GM23248 (cell line): ENCODE results near the gene STAM. TPM values are rescaled to one million over a fixed set of nuclear protein-coding genes. Genes with fewer than 3 reads are reported as not detected.

ENCODE experiments used
- DNase-seq: peaks from one replicate; pipeline ENCODE4 v3.0.0-alpha.2; 2015
- H2AFZ ChIP-seq: fragments of 200-600 bp; sonication (generic); 2 replicates; pipeline ENCODE4 v1.6.1; 2016; ENCODE audit warnings: antibody characterized with exemption
- H3F3A ChIP-seq: fragments of 200-600 bp; sonication (generic); 2 replicates; pipeline ENCODE4 v1.6.1; 2016; ENCODE audit warnings: mild to moderate bottlenecking, antibody characterized with exemption, mixed run types; ENCODE audit not compliant: insufficient read depth
- H3K27ac ChIP-seq: fragments of 200-600 bp; sonication (generic); 2 replicates; pipeline ENCODE4 v1.5.1; 2016; ENCODE audit warnings: mild to moderate bottlenecking
- H3K27me3 ChIP-seq: fragments of 200-600 bp; sonication (generic); replicated peaks from 2 replicates; pipeline ENCODE4 v1.6.1; 2016; ENCODE audit warnings: mild to moderate bottlenecking; ENCODE audit not compliant: insufficient read depth
- H3K36me3 ChIP-seq: fragments of 200-600 bp; sonication (generic); 2 replicates; pipeline ENCODE4 v1.6.1; 2016; ENCODE audit warnings: low read depth, mild to moderate bottlenecking
- H3K4me1 ChIP-seq: fragments of 200-600 bp; sonication (generic); 2 replicates; pipeline ENCODE4 v1.6.1; 2016; ENCODE audit warnings: mild to moderate bottlenecking; ENCODE audit not compliant: insufficient read depth
- H3K4me2 ChIP-seq: fragments of 200-600 bp; sonication (generic); one replicate; pipeline ENCODE4 v1.6.1; 2016; ENCODE audit warnings: mild to moderate bottlenecking; ENCODE audit not compliant: unreplicated experiment
- H3K4me3 ChIP-seq: fragments of 200-600 bp; sonication (generic); 2 replicates; pipeline ENCODE4 v1.5.1; 2016; ENCODE audit warnings: mild to moderate bottlenecking
- H3K79me2 ChIP-seq: fragments of 200-600 bp; sonication (generic); 2 replicates; pipeline ENCODE4 v1.6.1; 2016; ENCODE audit warnings: mild to moderate bottlenecking; ENCODE audit not compliant: insufficient read depth
- H3K9ac ChIP-seq: fragments of 200-600 bp; sonication (generic); 2 replicates; pipeline ENCODE4 v1.6.1; 2016; ENCODE audit warnings: mild to moderate bottlenecking
- H3K9me2 ChIP-seq: fragments of 200-600 bp; sonication (generic); 2 replicates; pipeline ENCODE4 v1.6.1; 2016; ENCODE audit warnings: mixed run types, mild to moderate bottlenecking, moderate library complexity; ENCODE audit not compliant: insufficient read depth
- H3K9me3 ChIP-seq: fragments of 200-600 bp; sonication (generic); one replicate; pipeline ENCODE4 v1.6.1; 2017; ENCODE audit warnings: low read depth
- H4K20me1 ChIP-seq: fragments of 200-600 bp; sonication (generic); 2 replicates; pipeline ENCODE4 v1.6.0; 2016; ENCODE audit not compliant: insufficient read depth
- EZH2 ChIP-seq: fragments of 200-600 bp; sonication (generic); IDR thresholded peaks from 2 replicates; pipeline ENCODE4 v1.6.1; 2018; ENCODE audit warnings: antibody characterized with exemption, mild to moderate bottlenecking; ENCODE audit not compliant: insufficient read depth, poor library complexity, severe bottlenecking
- EZH2phosphoT487 ChIP-seq: fragments of 200-600 bp; sonication (generic); IDR thresholded peaks from 2 replicates; pipeline ENCODE4 v1.6.1; 2018; ENCODE audit warnings: antibody characterized with exemption, moderate library complexity, mild to moderate bottlenecking, low read depth; ENCODE audit not compliant: insufficient read depth
- WGBS, 2 experiments: methylation state at CpG; one replicate each; pipeline ENCODE4 v1.1.6; 2015 to 2017; ENCODE audit warnings: low lambda C conversion rate in 2 of 2, low coverage in 1 of 2; ENCODE audit errors: missing lambda C conversion rate in 2 of 2; 5-methylcytosine and 5-hydroxymethylcytosine counted together
- in situ Hi-C: fragments of 300-500 bp; cut with MboI; formaldehyde crosslinking; loops from 2 replicates; pipeline ENCODE4 v1.15.0; 2020
- polyA plus RNA-seq: library from polyadenylated mRNA; unstranded; fragments of >200 nt; fragmentation: Nextera tagmentation; extraction: Ambion mirVana; gene quantifications from 2 replicates; pipeline ENCODE4 v1.2.1, GENCODE V29; 2016
- total RNA-seq: library from RNA; depleted of rRNA; stranded (reverse); fragments of >200 nt; shearing (Covaris generic); gene quantifications from 2 replicates; pipeline ENCODE4 v1.2.3, GENCODE V29; 2014

The STAM gene
- total and polyA plus RNA-seq, 2 experiments from 2014 or later, result 25.2 to 29.2 TPM

- Histone ChIP-seq H3K4me1 (no peaks in the 10 kb centered on the region), H3K27me3 (no peaks in the 10 kb centered on the region), H3K9me2 (no peaks in the 10 kb centered on the region), H3K9ac (peak overlapping the region; percentile 83), H4K20me1 (no peaks in the 10 kb centered on the region), H2AFZ (peak overlapping the region; percentile 81), H3K79me2 (peaks cover 46% of the 10 kb centered on the region), H3K9me3 (no peaks in the 10 kb centered on the region), H3K36me3 (peaks cover 3% of the 10 kb centered on the region; the same call in 1 of the 2 replicates), H3K4me2 (peak overlapping the region; percentile 82), H3K4me3 (peak overlapping the region; percentile 81), H3K27ac (peak overlapping the region; percentile 77), H3F3A (peaks cover 13% of the 10 kb centered on the region)
- in situ Hi-C loops, result loop anchor here (25.0 kb wide), 1 partner anchor 621 kb away; no protein-coding TSS in a partner anchor
- TF ChIP-seq EZH2 (no peak), EZH2phosphoT487 (no peak)
- 4 to 5% methylated on average over 41 to 48 of the region's 48 CpGs for WGBS, 2 experiments
- DNase-seq, result peak; percentile 89
Observed at GRCh38 chr10:17616403-17617030, 27.4 kb upstream of the STAM start.

- Histone ChIP-seq H3K9me3 (no peaks in the 10 kb centered on the region), H3K27me3 (no peaks in the 10 kb centered on the region), H3K9me2 (no peaks in the 10 kb centered on the region), H3K4me1 (peaks cover 7% of the 10 kb centered on the region), H4K20me1 (no peaks in the 10 kb centered on the region), H3K4me2 (peak within 1 kb of the TSS; percentile 82), H3K4me3 (peak within 1 kb of the TSS; percentile 81), H3K9ac (peak within 1 kb of the TSS; percentile 83), H3K36me3 (peaks cover 3% of the 10 kb centered on the region; the same call in 1 of the 2 replicates), H2AFZ (peak within 1 kb of the TSS; percentile 81), H3K27ac (peak within 1 kb of the TSS; percentile 77), H3K79me2 (peaks cover 39% of the 10 kb centered on the region), H3F3A (peaks cover 13% of the 10 kb centered on the region)
- WGBS, 2 experiments, result 1 to 2% methylated on average over 40 to 84 of the region's 92 CpGs
- in situ Hi-C loops, result loop anchor here (25.0 kb wide), 1 partner anchor 620 kb away; no protein-coding TSS in a partner anchor
- TF ChIP-seq EZH2 (no peak), EZH2phosphoT487 (no peak)
- DNase-seq, result peak; percentile 87
Observed at GRCh38 chr10:17617031-17617911, 26.7 kb upstream of the STAM start, which contains the start of gene HACD1. Gene HACD1 (minus strand): TSS chr10:17617374. CDS start chr10:17617339, 35 bp downstream.

GRCh38 chr10:17622061-17622460 lies 21.9 kb upstream of the STAM start:
- no peaks in the 10 kb centered on the region for H3K36me3 ChIP-seq
- in situ Hi-C loops, result loop anchor here (25.0 kb wide), 1 partner anchor 615 kb away; no protein-coding TSS in a partner anchor
- TF ChIP-seq EZH2phosphoT487 (no peak), EZH2 (no peak)
- H2AFZ ChIP-seq, result 0 out of 2 replicates have a peak overlapping the region, but pooled peaks have one; percentile 36
- H3K4me3 ChIP-seq, result no peak overlapping the region
- peak; percentile 67 for DNase-seq
- no peak overlapping the region for H3K9ac ChIP-seq
- H3K4me1 ChIP-seq, result peaks cover 8% of the 10 kb centered on the region
- peak overlapping the region; percentile 37 for H3K4me2 ChIP-seq
- H3K9me2 ChIP-seq, result no peaks in the 10 kb centered on the region
- no peaks in the 10 kb centered on the region for H4K20me1 ChIP-seq
- no peak overlapping the region for H3K27ac ChIP-seq
- no peaks in the 10 kb centered on the region for H3K79me2 ChIP-seq
- peaks cover 10% of the 10 kb centered on the region; the same call in 1 of the 2 replicates for H3F3A ChIP-seq
- H3K27me3 ChIP-seq, result no peaks in the 10 kb centered on the region
- 34 to 38% methylated on average over 8 of the region's 8 CpGs for WGBS, 2 experiments
- no peaks in the 10 kb centered on the region for H3K9me3 ChIP-seq

- H3K27ac ChIP-seq, result no peak overlapping the region
- H3K4me3 ChIP-seq, result no peak overlapping the region
- no peaks in the 10 kb centered on the region for H3K36me3 ChIP-seq
- no peaks in the 10 kb centered on the region for H3K79me2 ChIP-seq
- no peak overlapping the region for H2AFZ ChIP-seq
- no peaks in the 10 kb centered on the region for H3K27me3 ChIP-seq
- no peaks in the 10 kb centered on the region for H3K9me3 ChIP-seq
- TF ChIP-seq EZH2phosphoT487 (no peak), EZH2 (no peak)
- no peaks in the 10 kb centered on the region for H4K20me1 ChIP-seq
- no peak overlapping the region for H3K4me2 ChIP-seq
- no peak for DNase-seq
- peaks cover 8% of the 10 kb centered on the region for H3K4me1 ChIP-seq
- in situ Hi-C loops, result loop anchor here (25.0 kb wide), 1 partner anchor 612 kb away; no protein-coding TSS in a partner anchor
- H3F3A ChIP-seq, result no peaks in the 10 kb centered on the region
- 9 to 16% methylated on average over 3 of the region's 3 CpGs for WGBS, 2 experiments
- no peak overlapping the region for H3K9ac ChIP-seq
- no peaks in the 10 kb centered on the region for H3K9me2 ChIP-seq
Observed at GRCh38 chr10:17624996-17625395, 19.0 kb upstream of the STAM start.
